ENCODE measurements around the gene GPR137.

- no peak for TF ChIP-seq JUNB (IDR thresholded peaks at IDR 0.05; ENCODE audit: unreplicated experiment)
- TF ChIP-seq CTCF (conservative IDR thresholded peaks at IDR 0.05; ENCODE audit: low read depth in 2 of 2), result no peak
- TF ChIP-seq POLR2AphosphoS5 (IDR thresholded peaks at IDR 0.05; ENCODE audit: low read depth), result no peak; the same call in 1 of the 2 replicates
- TF ChIP-seq REST (IDR thresholded peaks at IDR 0.05; ENCODE audit: unreplicated experiment), result no peak
- TF ChIP-seq NANOG (IDR thresholded peaks at IDR 0.05; ENCODE audit: borderline replicate concordance), result no peak
- TF ChIP-seq EZH2 (IDR thresholded peaks at IDR 0.05; ENCODE audit: low read depth, unreplicated experiment), result no peak
- TF ChIP-seq EZH2phosphoT487 (IDR thresholded peaks at IDR 0.05; ENCODE audit: unreplicated experiment), result no peak
- TF ChIP-seq CREB1 (CRISPR knock-in tag; IDR thresholded peaks at IDR 0.05; ENCODE audit: low read depth), result no peak
- TF ChIP-seq ZNF114 (CRISPR knock-in tag; IDR thresholded peaks at IDR 0.05), result no peak
- no peak for TF ChIP-seq STAT1 (IDR thresholded peaks at IDR 0.05; ENCODE audit: unreplicated experiment)
- TF ChIP-seq ETS1 (IDR thresholded peaks at IDR 0.05), result no peak
- no peak for TF ChIP-seq ZNF331 (CRISPR knock-in tag; IDR thresholded peaks at IDR 0.05; ENCODE audit: low read depth)
Measured at GRCh38 chr11:64248578-64248977, 37.1 kb upstream of the GPR137 start.

Data from GM23338 (cell line).